ENCODE data around the gene SOX6. TPM values are rescaled to one million over a fixed set of nuclear protein-coding genes. Genes with fewer than 3 reads are reported as not detected.

Gene SOX6
- total and polyA plus RNA-seq, 2 experiments from 2014 or later, result 0.03 to 0.66 TPM

DNA sequence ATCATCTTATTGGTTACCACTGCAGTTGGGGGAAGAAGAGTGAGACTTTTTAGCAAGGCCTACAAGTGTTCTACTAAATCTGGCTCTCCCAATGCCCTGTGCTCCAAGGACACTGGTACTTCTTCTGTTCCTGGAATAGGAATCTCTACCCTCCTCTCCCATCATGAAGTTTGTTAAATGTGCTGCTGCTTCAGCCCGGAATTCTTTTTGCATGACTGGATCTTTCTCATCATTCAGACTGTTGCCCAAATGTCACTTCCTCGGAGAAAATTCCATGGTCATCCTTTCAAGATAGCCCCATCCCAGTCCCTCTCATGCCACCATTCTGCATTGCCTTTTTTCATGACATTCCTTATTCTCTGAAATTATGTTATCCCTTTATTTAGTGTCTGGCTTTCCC lies 400.8 kb downstream of the SOX6 start (continued):
- TF ChIP-seq, protein P1, sequence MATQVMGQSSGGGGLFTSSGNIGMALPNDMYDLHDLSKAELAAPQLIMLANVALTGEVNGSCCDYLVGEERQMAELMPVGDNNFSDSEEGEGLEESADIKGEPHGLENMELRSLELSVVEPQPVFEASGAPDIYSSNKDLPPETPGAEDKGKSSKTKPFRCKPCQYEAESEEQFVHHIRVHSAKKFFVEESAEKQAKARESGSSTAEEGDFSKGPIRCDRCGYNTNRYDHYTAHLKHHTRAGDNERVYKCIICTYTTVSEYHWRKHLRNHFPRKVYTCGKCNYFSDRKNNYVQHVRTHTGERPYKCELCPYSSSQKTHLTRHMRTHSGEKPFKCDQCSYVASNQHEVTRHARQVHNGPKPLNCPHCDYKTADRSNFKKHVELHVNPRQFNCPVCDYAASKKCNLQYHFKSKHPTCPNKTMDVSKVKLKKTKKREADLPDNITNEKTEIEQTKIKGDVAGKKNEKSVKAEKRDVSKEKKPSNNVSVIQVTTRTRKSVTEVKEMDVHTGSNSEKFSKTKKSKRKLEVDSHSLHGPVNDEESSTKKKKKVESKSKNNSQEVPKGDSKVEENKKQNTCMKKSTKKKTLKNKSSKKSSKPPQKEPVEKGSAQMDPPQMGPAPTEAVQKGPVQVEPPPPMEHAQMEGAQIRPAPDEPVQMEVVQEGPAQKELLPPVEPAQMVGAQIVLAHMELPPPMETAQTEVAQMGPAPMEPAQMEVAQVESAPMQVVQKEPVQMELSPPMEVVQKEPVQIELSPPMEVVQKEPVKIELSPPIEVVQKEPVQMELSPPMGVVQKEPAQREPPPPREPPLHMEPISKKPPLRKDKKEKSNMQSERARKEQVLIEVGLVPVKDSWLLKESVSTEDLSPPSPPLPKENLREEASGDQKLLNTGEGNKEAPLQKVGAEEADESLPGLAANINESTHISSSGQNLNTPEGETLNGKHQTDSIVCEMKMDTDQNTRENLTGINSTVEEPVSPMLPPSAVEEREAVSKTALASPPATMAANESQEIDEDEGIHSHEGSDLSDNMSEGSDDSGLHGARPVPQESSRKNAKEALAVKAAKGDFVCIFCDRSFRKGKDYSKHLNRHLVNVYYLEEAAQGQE (IDR thresholded peaks at IDR 0.05; ENCODE audit: unreplicated experiment), result no peak
- TF ChIP-seq, protein P2, sequence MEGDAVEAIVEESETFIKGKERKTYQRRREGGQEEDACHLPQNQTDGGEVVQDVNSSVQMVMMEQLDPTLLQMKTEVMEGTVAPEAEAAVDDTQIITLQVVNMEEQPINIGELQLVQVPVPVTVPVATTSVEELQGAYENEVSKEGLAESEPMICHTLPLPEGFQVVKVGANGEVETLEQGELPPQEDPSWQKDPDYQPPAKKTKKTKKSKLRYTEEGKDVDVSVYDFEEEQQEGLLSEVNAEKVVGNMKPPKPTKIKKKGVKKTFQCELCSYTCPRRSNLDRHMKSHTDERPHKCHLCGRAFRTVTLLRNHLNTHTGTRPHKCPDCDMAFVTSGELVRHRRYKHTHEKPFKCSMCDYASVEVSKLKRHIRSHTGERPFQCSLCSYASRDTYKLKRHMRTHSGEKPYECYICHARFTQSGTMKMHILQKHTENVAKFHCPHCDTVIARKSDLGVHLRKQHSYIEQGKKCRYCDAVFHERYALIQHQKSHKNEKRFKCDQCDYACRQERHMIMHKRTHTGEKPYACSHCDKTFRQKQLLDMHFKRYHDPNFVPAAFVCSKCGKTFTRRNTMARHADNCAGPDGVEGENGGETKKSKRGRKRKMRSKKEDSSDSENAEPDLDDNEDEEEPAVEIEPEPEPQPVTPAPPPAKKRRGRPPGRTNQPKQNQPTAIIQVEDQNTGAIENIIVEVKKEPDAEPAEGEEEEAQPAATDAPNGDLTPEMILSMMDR (conservative IDR thresholded peaks at IDR 0.05; ENCODE audit: low read depth in 2 of 2), result no peak

DNA sequence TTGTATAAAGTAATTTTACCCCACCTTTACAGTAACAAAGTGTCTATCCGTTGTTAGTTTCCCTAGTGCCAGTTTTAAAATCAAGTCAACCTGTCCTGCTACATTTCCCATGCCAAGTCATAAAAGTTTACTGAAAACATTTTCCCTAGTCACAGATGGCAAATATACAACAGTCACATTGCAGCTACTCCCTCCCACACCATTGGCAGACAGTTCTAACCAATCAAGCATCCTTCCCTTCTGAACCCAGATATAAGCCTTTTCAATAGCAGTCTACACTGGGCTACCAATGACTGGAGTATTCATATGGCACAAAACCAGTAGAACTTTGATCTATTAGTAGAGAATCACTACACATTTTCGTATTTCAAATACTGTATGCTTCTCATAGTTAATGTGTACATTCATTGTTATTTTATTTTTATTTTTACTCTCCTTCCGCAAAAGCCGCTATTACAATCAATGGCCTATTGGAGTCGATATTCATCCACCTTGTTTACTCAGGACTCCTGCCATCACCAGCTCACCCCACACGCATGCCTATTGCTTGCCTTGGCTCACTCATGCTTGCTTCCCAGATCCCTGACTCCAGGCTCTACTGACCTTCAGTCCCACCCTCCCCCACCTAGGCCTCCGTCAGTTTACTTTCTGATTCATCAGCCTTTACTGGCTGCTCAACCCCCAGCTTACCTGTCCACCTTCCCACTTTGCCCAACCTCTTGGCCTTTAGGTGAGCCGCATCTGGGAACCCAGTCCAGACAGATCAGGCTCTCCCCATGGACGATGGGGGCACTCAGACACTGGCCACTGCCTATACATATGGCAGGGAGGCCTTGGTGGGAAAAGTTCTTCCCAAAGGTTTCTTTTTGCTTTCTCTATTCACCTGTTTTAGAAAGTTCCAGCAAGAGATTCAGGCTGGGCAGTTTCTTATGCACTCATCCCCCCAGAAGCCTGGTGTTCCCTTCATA lies 408.4 kb downstream of the SOX6 start:
- H3K27ac ChIP-seq (ENCODE audit: low read depth), result no peak overlapping the region
- Mint-ChIP-seq H3K4me3 (no peak overlapping the region), H3K27ac (no peak overlapping the region), H3K4me1 (no peaks in the 10 kb centered on the region; the same call in 2 of the 3 replicates), H3K27me3 (ENCODE audit: insufficient read depth, low read depth, poor library complexity) (peaks cover 4% of the 10 kb centered on the region), H3K36me3 (ENCODE audit: low read depth) (no peaks in the 10 kb centered on the region), H3K9me3 (peaks cover 8% of the 10 kb centered on the region)
- DNase-seq (ENCODE audit: low spot score), result no peak
- no peaks in the 10 kb centered on the region for H3K36me3 ChIP-seq (ENCODE audit: insufficient read depth)
- ATAC-seq, result peak; percentile 35; the same call in 2 of the 3 replicates
- H3K79me2 ChIP-seq (replicated peaks; ENCODE audit: insufficient read depth), result no peaks in the 10 kb centered on the region
- H3K9me2 ChIP-seq (ENCODE audit: insufficient read depth), result no peaks in the 10 kb centered on the region
- no peaks in the 10 kb centered on the region for H3K27me3 ChIP-seq (ENCODE audit: insufficient read depth)
- H4K20me1 ChIP-seq (replicated peaks; ENCODE audit: insufficient read depth), result no peaks in the 10 kb centered on the region
- no peak overlapping the region for H2AFZ ChIP-seq
- H3K4me1 ChIP-seq (ENCODE audit: insufficient read depth), result no peaks in the 10 kb centered on the region
- TF ChIP-seq, protein P2 (conservative IDR thresholded peaks at IDR 0.05; ENCODE audit: low read depth in 2 of 2), result peak; percentile 34 to 42; a peak in 3 of 4 replicates
- TF ChIP-seq POLR2AphosphoS5 (IDR thresholded peaks at IDR 0.05; ENCODE audit: low read depth), result no peak
- no peak overlapping the region for H3K4me3 ChIP-seq
- H3K4me2 ChIP-seq, result no peak overlapping the region
- H3F3A ChIP-seq (replicated peaks; ENCODE audit: low read depth), result no peaks in the 10 kb centered on the region

Measured in GM23338 (cell line).